A673 (cell line): ENCODE data around the gene TFF1. TPM values are rescaled to one million over a fixed set of nuclear protein-coding genes. Genes with fewer than 3 reads are reported as not detected.
"Not testable (repeated sequence)": the region's sequence is repeated elsewhere in the genome, so short reads cannot be mapped to it uniquely, and the experiment has no call there.

Experiments used
- BruUV-seq: library from RNA; stranded (reverse); fragments of 400-500 nt; replicated peaks from 2 replicates; lab custom pipeline; 2021; lab: Mats Ljungman, UMichigan
- CTCF ChIA-PET: fragments of 300-600 bp; sonication (Branson Sonifier 250); formaldehyde crosslinking; loops from one replicate; lab custom pipeline; 2022; ENCODE audit warnings: antibody characterized with exemption; lab: Charles Lee
- POLR2A ChIA-PET: fragments of 300-600 bp; sonication (Branson Sonifier 250); formaldehyde crosslinking; loops from one replicate; lab custom pipeline; 2022; ENCODE audit warnings: antibody characterized with exemption; ENCODE audit not compliant: low non-redundant PET; lab: Charles Lee
- DNase-seq: peaks from one replicate; pipeline ENCODE4 v3.0.0-alpha.2; 2015; ENCODE audit warnings: low spot score
- H3K27ac ChIP-seq: fragments of 200-600 bp; sonication (generic); 2 replicates; pipeline ENCODE4 v1.5.1; 2016; ENCODE audit warnings: mixed run types, low read depth, mild to moderate bottlenecking, mixed read lengths, antibody characterized with exemption, low read length; ENCODE audit not compliant: poor library complexity, severe bottlenecking
- H3K27me3 ChIP-seq: fragments of 200-600 bp; sonication (generic); replicated peaks from 2 replicates; pipeline ENCODE4 v1.6.1; 2017; ENCODE audit warnings: mixed run types, low read depth, mild to moderate bottlenecking, mixed read lengths, antibody characterized with exemption, low read length; ENCODE audit not compliant: insufficient read depth, poor library complexity
- H3K36me3 ChIP-seq: fragments of 200-600 bp; sonication (generic); 2 replicates; pipeline ENCODE4 v1.6.1; 2016; ENCODE audit warnings: mixed run types, mild to moderate bottlenecking, mixed read lengths, antibody characterized with exemption, low read length; ENCODE audit not compliant: insufficient read depth, poor library complexity, severe bottlenecking
- H3K4me1 ChIP-seq: fragments of 200-600 bp; sonication (generic); 2 replicates; pipeline ENCODE4 v1.6.1; 2017; ENCODE audit warnings: mixed run types, mild to moderate bottlenecking, mixed read lengths, antibody characterized with exemption, low read length; ENCODE audit not compliant: insufficient read depth, poor library complexity, severe bottlenecking
- H3K4me3 ChIP-seq: fragments of 200-600 bp; sonication (generic); 2 replicates; pipeline ENCODE4 v1.5.1; 2016; ENCODE audit warnings: low read depth, mixed run types, mild to moderate bottlenecking, mixed read lengths, low read length; ENCODE audit not compliant: poor library complexity, severe bottlenecking
- H3K9me3 ChIP-seq: fragments of 200-600 bp; sonication (generic); 2 replicates; pipeline ENCODE4 v1.6.1; 2016; ENCODE audit warnings: mixed run types, low read depth, mild to moderate bottlenecking, mixed read lengths, antibody characterized with exemption, low read length; ENCODE audit not compliant: poor library complexity, severe bottlenecking
- EZH2 ChIP-seq: fragments of 200-600 bp; sonication (generic); IDR thresholded peaks from 2 replicates; pipeline ENCODE4 v1.6.1; 2017; ENCODE audit warnings: borderline replicate concordance, low read depth, mild to moderate bottlenecking, mixed read lengths, antibody characterized with exemption, low read length; ENCODE audit not compliant: poor library complexity, severe bottlenecking
- intact Hi-C: fragments of 100-400 bp; cut with micrococcal nuclease; formaldehyde crosslinking; loops from one replicate; pipeline ENCODE4 v1.10.0; 2022; ENCODE audit not compliant: unreplicated experiment
- total RNA-seq: library from RNA; stranded (reverse); gene quantifications from 2 replicates; pipeline ENCODE4 v1.2.3, GENCODE V29; 2021
- TF ChIP-seq, protein P1 (sequence below): fragments of 300-800, 200-600 bp; sonication (generic); conservative IDR thresholded peaks from 2 replicates; pipeline ENCODE4 v1.5.1; 2017; ENCODE audit warnings: low read depth, mild to moderate bottlenecking, antibody characterized with exemption, low read length, moderate library complexity, mixed read lengths

The TFF1 gene
- total RNA-seq, 1 experiment from 2014 or later: not detected

GRCh38 chr21:42409366-42409765 is 43.0 kb upstream of the TFF1 start:
- no peak for DNase-seq
- Histone ChIP-seq H3K4me3 (no peak overlapping the region), H3K4me1 (peaks cover 8% of the 10 kb centered on the region), H3K36me3 (no peaks in the 10 kb centered on the region), H3K27me3 (no peaks in the 10 kb centered on the region), H3K27ac (no peak overlapping the region), H3K9me3 (no peaks in the 10 kb centered on the region)
- ChIA-PET CTCF (no interaction called here), POLR2A (no interaction called here)
- TF ChIP-seq EZH2: no peak
- BruUV-seq: no TSS peak
- intact Hi-C loops: no loop called here

DNA sequence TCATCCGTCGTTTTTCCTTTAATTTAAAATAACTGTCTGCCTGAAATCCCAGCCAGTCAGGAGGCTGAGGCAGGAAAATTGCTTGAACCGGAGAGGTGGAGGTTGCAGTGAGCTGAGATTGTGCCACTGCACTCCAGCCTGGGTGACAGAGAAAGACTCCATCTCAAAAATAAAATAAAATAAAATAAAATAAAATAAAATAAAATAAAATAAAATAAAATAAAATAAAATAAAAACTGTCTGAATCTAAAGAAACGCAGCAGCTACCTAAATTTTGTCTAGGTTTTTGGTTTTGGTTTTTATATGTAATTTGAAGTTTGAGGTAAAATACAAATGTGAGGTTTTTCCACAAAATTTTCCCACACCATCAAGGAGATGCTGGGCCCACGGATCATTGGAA is 42.4 kb upstream of the TFF1 start:
- H3K4me1 ChIP-seq, CTCF ChIA-PET, BruUV-seq, H3K4me3 ChIP-seq, H3K36me3 ChIP-seq, POLR2A ChIA-PET, H3K27ac ChIP-seq, intact Hi-C loops, H3K9me3 ChIP-seq, H3K27me3 ChIP-seq, DNase-seq: not testable (repeated sequence)

DNA sequence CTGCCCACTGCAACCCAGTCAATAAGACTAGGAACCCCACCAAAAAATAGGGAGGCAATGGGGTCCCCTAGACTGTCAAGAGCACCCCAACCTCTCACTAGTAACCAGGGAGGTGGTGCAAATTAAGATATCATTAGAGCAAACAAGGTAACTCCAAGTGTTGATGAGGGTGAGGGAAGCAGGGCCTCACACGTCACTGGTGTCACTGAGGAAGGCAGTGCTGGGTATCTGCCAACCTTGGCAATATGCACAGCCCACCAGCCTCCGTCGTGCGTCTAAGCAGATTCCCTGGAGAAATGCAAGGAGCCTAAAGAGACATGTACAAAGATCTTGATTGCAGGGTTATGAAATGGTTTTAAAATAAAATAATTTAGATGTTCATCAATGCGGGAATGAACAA is 41.1 kb upstream of the TFF1 start:
- no peak overlapping the region for H3K4me3 ChIP-seq
- intact Hi-C loops: no loop called here
- H3K4me1 ChIP-seq: peaks cover 6% of the 10 kb centered on the region

DNA sequence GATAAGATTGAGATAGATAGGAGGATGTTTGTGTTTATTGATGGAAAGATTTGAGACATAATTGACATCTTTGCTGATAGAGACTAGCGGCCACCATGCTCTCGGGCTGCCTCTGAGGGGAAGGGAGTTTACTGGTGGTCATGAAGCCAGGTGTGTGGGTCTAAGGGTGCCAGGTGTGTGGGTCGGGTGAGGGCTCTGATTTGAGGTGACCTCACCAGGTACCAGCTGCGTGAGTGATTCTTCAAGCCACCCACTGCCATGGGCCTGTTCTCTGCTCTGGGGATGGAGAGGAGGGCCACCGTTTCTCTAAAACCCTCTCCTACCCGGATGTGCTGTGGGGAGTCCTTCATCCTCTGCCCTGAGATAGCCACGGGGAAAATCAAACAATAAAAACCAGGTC is 40.5 kb upstream of the TFF1 start:
- Histone ChIP-seq H3K27me3 (no peaks in the 10 kb centered on the region), H3K4me3 (no peak overlapping the region), H3K4me1 (peaks cover 6% of the 10 kb centered on the region), H3K27ac (no peak overlapping the region), H3K9me3 (peaks cover 3% of the 10 kb centered on the region), H3K36me3 (no peaks in the 10 kb centered on the region)
- BruUV-seq: no TSS peak
- intact Hi-C loops: no loop called here
- ChIA-PET POLR2A (no interaction called here), CTCF (no interaction called here)
- TF ChIP-seq, protein P1, sequence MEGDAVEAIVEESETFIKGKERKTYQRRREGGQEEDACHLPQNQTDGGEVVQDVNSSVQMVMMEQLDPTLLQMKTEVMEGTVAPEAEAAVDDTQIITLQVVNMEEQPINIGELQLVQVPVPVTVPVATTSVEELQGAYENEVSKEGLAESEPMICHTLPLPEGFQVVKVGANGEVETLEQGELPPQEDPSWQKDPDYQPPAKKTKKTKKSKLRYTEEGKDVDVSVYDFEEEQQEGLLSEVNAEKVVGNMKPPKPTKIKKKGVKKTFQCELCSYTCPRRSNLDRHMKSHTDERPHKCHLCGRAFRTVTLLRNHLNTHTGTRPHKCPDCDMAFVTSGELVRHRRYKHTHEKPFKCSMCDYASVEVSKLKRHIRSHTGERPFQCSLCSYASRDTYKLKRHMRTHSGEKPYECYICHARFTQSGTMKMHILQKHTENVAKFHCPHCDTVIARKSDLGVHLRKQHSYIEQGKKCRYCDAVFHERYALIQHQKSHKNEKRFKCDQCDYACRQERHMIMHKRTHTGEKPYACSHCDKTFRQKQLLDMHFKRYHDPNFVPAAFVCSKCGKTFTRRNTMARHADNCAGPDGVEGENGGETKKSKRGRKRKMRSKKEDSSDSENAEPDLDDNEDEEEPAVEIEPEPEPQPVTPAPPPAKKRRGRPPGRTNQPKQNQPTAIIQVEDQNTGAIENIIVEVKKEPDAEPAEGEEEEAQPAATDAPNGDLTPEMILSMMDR: no peak
- TF ChIP-seq EZH2: no peak
- DNase-seq: no peak

More for the DNA sequence above, 41.1 kb upstream of the TFF1 start:
- Histone ChIP-seq H3K27me3 (no peaks in the 10 kb centered on the region), H3K9me3 (no peaks in the 10 kb centered on the region), H3K36me3 (no peaks in the 10 kb centered on the region), H3K27ac (no peak overlapping the region)
- no peak for DNase-seq
- CTCF ChIA-PET: no interaction called here
- TF ChIP-seq, protein P1: no peak
- TF ChIP-seq EZH2: no peak
- POLR2A ChIA-PET: no interaction called here
- no TSS peak for BruUV-seq
